GM04504 (cell line): ENCODE measurements around the gene IBTK.
"Not testable (repeated sequence)": the region's sequence is repeated elsewhere in the genome, so short reads cannot be mapped to it uniquely, and the experiment has no call there.

Experiments
- DNase-seq: peaks from one replicate; pipeline ENCODE4 v3.0.0-alpha.2; 2012; ENCODE audit warnings: low read depth

Gene IBTK, protein sequence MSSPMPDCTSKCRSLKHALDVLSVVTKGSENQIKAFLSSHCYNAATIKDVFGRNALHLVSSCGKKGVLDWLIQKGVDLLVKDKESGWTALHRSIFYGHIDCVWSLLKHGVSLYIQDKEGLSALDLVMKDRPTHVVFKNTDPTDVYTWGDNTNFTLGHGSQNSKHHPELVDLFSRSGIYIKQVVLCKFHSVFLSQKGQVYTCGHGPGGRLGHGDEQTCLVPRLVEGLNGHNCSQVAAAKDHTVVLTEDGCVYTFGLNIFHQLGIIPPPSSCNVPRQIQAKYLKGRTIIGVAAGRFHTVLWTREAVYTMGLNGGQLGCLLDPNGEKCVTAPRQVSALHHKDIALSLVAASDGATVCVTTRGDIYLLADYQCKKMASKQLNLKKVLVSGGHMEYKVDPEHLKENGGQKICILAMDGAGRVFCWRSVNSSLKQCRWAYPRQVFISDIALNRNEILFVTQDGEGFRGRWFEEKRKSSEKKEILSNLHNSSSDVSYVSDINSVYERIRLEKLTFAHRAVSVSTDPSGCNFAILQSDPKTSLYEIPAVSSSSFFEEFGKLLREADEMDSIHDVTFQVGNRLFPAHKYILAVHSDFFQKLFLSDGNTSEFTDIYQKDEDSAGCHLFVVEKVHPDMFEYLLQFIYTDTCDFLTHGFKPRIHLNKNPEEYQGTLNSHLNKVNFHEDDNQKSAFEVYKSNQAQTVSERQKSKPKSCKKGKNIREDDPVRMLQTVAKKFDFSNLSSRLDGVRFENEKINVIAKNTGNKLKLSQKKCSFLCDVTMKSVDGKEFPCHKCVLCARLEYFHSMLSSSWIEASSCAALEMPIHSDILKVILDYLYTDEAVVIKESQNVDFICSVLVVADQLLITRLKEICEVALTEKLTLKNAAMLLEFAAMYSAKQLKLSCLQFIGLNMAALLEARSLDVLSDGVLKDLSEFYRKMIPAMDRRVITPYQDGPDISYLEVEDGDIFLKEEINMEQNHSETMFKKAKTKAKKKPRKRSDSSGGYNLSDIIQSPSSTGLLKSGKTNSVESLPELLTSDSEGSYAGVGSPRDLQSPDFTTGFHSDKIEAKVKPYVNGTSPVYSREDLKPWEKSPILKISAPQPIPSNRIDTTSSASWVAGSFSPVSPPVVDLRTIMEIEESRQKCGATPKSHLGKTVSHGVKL (N-terminal part only)

DNA sequence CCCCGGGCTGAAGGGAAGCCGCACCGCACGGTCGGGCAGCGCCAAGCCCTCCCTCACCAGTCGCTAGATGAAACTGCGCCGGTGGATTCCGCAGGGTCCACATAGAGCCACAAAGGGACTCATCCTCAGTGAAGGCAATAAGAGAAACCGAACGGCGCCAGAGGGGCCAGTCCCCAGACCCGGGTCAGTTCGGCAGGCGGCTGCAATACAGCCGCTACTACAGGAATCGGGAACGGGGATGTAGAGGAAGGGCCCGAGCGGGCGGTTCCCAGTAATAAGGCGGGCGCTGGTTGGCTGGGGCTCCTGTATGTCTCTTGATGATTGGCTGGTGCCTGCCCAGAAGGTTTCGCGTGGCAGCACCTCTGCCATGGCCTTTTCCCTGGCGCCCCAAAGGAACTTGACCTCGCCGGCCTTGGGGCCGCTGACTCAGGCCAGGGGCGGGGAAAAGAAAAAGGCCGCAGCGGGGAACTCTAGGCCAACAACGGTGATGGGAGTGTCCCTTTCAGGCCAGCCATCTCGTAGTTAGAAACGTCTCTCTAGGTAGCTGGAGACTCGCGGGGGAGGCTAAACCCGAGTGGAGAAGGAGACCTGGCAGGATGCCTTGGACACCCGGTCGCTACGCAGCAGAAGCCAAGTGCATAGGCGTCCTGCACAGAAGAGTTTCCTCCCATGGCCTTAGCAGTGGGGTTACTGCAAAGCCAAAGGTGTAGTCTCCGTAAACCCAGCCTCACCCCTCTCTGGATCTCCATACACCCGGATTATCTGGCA, at the start of gene IBTK:
TSS of gene IBTK (minus strand) at position 240 of the 768 bp plus-strand sequence. CDS start 7,258 bp downstream, outside the sequence.
- DNase-seq = peak; percentile 92

- no peak for DNase-seq
Observed at GRCh38 chr6:82283771-82284410, 36.3 kb upstream of the IBTK start.

DNA sequence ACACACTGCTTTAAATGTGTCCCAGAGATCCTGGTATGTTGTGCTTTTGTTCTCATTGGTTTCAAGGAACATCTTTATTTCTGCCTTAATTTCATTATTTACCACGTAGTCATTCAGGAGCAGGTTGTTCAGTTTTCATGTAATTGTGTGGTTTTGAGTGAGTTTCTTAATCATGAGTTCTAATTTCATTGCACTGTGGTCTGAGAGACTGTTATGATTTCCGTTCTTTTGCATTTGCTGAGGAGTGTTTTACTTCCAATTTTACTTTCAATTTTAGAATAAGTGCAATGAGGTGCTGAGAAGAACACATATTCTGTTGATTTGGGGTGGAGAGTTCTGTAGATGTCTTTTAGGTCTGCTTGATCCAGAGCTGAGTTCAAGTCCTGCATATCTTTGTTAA, 34.0 kb upstream of the IBTK start:
- not testable (repeated sequence) for DNase-seq

GRCh38 chr6:82277686-82278085, 30.1 kb upstream of the IBTK start:
- DNase-seq = no peak

- DNase-seq = no peak
Observed at GRCh38 chr6:82275686-82276085, 28.1 kb upstream of the IBTK start.

- DNase-seq = no peak
Observed at GRCh38 chr6:82273295-82273694, 25.8 kb upstream of the IBTK start.

DNA sequence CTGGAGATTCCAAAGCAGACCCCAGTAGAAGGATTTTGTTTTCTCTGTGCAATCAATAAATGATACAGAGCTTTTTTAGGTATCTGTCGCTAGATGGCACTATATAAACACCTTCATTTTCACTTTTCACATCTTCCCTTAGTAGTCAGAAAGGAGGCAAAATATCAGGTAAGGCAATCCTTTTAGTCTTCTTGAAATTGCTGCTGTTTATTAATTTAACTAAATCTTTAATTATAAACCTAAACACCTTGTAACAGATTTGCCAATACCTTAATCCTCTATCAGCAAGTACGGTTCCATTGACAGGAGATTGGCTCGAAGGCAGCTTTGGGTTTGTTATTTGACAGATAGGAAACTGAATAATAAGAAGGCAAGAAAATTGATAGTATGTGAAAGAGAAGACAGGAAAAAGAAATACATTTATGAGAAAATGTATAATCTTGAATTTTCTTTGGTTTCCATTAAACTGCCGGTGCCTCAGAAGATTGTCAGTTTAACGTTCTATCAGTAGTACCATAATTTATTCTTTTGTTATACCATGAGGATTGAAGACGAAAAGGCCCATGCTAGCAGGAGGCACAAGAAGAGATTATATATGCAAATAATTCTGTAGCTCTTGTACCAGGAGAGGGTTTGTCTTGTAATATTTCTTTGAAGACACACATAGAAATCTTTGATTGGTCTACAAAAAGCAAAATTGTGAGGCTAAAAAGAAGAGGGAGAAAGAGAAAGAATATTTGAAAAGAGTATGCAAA, 23.5 kb upstream of the IBTK start:
- peak; percentile 12 for DNase-seq

DNA sequence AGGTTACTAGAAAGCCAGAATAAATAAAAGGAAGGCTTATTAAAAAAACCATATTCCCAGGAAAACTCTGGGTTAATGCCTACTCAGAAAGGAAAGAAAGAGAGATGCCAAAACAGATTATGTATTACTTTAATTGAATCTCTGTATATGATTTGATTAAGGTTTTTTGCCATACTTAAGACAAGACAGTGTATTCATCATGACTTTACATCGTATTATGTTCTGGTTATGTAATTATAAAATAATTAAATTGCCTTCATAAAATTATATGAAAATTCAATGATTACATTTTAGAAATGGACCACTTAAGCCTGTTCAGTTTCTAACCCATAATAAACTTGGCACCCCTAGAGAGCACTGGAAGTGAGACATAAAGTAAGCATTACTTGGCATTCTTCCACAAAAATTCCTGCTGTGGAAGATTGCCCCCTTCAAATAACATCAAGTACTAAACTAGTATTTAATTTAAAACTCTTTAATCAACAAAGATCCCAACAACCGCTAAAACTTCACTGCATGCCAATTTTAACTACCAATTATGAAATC, 20.8 kb upstream of the IBTK start:
- no peak for DNase-seq

GRCh38 chr6:82264824-82265223, 17.3 kb upstream of the IBTK start:
- DNase-seq = no peak

GRCh38 chr6:82264321-82264720, 16.8 kb upstream of the IBTK start:
- DNase-seq = no peak

DNA sequence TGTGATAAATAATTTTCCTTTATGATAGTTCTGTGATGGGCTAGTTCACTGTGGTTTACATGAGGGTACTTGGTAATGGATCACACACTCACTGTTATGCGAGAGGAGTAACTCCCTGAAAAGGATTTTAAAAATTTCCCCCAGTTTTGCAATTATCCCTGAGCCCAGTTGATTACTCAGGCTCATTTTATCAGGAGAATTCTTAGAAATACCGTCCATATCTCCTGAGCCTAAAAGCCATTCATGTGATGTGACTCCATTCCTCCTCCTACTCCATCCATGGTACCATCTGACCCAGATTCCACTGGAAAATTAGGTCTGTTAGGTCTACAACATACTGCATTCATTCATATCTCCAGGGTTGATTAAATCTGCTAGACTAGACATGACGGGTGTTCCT, 16.4 kb upstream of the IBTK start:
- no peak for DNase-seq

- no peak for DNase-seq
Observed at GRCh38 chr6:82260997-82261732, 13.6 kb upstream of the IBTK start.

DNA sequence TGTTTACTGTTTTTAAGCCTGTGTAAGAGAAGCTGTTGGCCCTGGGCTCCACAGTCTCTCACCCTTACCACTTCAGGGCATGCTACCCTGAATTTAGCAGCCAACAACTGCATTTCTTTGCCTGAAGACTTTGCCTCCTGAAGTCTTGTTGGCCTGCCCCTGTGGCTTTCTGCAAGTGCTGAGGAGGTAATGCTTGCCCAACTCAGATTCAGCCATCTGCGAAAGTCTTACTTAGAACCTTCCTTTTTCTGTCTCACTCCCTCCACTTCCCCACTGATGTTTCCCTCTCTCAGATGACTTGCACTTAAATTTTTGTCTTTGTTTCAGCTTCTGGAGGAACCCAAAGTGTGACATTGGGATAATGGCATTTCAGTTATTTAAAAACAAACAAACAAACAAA, 11.8 kb upstream of the IBTK start:
- no peak for DNase-seq

DNA sequence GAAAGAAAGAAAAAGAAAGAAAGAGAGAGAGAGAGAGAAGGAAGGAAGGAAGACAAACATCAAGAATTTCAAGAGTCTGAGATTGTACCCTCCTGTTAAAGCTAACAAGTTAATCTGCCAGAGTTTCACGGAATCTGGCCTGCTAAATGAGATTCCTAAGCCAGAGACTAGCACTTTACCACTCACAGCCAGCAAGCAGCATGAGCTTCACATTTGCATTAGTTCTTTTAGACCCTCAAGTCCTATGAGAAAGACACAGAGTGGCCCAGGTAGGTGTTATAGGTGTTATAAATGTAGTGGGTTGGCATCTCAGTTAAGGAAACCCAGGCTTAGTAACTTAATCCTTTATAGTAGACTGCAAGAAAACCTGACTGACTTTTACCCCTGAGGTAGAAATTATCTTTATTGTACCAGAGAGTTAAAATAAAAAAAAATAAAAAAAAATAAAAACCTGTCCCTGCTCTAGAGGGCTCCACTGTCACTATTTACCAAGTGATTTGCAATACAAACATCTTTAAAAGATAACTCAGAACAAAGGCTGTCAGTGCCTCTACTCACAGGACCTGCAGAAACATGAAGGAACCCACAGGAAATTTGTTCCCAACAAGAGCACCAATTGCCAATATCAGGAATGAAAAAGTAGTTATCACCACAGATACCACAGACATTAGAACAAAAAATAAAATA, 9.7 kb upstream of the IBTK start:
- no peak for DNase-seq

DNA sequence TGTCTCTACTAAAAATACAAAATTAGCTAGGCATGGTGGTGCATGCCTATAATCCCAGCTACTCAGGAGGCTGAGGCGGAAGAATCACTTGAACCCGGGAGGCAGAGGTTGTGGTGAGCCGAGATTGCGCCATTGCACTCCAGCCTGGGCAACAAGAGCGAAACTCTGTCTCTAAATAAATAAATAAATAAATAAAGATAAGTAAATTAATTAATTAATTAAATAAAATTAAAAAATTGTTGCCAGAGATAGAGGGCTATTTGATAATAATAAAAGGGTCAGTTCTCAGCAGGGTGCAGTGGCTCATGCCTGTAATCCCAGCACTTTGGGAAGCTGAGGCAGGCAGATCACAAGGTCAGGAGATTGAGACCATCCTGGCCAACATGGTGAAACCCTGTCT, 7.2 kb upstream of the IBTK start:
- DNase-seq = not testable (repeated sequence)

GRCh38 chr6:82251942-82252341, 4.4 kb upstream of the IBTK start:
- peak; percentile 18 for DNase-seq

DNA sequence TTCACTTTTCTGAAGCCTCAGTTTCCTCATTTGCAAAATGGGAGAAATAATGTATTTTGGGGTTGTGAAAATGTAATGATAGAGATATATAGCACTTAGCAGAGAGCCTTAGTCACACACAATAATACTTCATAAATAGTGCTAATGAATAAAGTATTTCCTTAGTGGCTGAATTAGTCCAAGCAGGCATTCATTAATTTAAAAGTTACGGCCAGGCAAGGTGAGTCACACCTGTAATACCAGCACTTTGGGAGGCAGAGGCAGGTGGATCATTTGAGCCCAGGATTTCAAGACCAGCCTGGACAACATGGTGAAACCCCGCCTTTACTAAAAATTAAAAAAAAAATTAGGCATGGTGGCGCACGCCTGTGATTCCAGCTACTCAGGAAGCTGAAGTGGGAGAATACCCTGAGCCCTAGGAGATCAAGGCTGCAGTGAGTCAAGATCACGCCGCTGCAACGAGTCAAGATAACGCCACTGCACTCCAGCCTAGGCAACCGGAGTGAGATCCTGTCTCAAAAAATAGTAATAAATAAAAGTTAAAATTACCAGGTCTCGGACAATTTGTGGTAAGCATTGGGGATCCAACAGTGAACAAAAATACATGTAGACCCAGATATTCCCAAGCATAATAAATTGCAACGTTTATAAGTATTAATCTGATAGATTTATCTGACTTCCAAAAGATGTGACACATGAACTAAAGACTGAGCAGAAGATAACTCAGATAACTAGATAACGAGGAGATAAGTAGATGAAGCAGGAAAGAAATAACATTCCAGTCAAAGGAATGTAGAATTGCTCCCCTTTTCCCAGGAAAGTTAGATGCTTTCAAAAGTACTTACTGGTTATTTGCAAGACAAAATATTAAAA, 2.1 kb upstream of the IBTK start:
- no peak for DNase-seq

DNA sequence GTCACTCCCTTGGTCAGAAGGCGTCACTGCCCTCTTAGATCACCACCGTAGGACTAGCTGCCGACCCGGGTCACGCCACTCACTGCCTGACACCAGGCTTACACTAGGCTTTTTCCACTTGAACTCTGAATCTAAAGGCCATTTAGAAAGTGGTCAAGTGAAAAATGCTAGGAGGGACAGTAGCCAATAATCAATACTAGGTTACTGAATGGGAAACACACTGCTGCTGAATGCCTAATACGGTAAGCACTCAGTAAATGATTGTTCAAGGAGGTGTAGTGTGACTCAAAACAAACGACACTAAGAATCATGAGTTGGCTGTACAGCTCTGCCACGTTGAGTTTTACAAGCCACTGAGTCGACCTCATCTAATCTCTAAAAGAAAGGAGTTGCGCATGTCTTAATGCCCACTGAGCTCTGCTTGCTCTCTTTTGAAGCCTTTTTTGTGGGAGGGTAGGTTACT, 760 bp upstream of the IBTK start:
- DNase-seq = peak; percentile 24
